Activated naive CD4-positive, alpha-beta T cell treated with anti-CD3 and anti-CD28 coated beads, Interleukin-2, amount 10 ng/mL, durations not matched to agents 5 hours and 36 hours (primary cell): Measurements from ENCODE around the gene PNMA1. TPM values are rescaled to one million over a fixed set of nuclear protein-coding genes. Genes with fewer than 3 reads are reported as not detected.

Experiments
- microRNA-seq: library from miRNA; unstranded; fragments of <30 nt; microRNA quantifications from one replicate; pipeline ENCODE4 v1.2.0, GENCODE V29; 2022; ENCODE audit warnings: borderline microRNAs expressed, borderline replicate concordance
- total RNA-seq, 2 experiments: library from RNA; stranded (reverse); gene quantifications; one replicate each; pipeline ENCODE4 v1.2.3, GENCODE V29; 2021

Gene PNMA1
- 10 to 100 TPM; 19.9 to 20.5 TPM for total RNA-seq

GRCh38 chr14:73713803-73714655 is at the start of gene PNMA1:
Gene PNMA1 (minus strand): TSS chr14:73714384. CDS start chr14:73713639, 745 bp downstream.

Small RNA genes within 50 kb of the gene (microRNA-seq; reads per million reads assigned to microRNA genes)
- not detected for gene MIR4505

Other genes starting within 250 kb of the PNMA1 start
- gene RIOX1, start 223.5 kb downstream of the PNMA1 start, total RNA-seq: 10 to 100 TPM; 20.4 to 20.8 TPM
- 1 to 10 TPM; 2.8 to 3.5 TPM for gene ACOT1, start 177.2 kb downstream of the PNMA1 start, total RNA-seq
- gene HEATR4, start 155.4 kb downstream of the PNMA1 start, total RNA-seq: under 1 TPM in 1 of 2 experiments, not detected in 1; 0.05 TPM
- 10 to 100 TPM; 11.9 to 12.0 TPM for gene ACOT2, start 145.2 kb downstream of the PNMA1 start, total RNA-seq
- 1 to 10 TPM in 1 of 2 experiments, under 1 TPM in 1; 0.86 to 1.1 TPM for gene ACOT4, start 122.5 kb downstream of the PNMA1 start, total RNA-seq
- not detected for gene ACOT6, start 101.9 kb downstream of the PNMA1 start, total RNA-seq
- gene DNAL1, start 69.4 kb downstream of the PNMA1 start, total RNA-seq: 1 to 10 TPM; 4.3 TPM
- gene PTGR2, start 137.4 kb upstream of the PNMA1 start, total RNA-seq: 1 to 10 TPM; 1.7 to 3.1 TPM
- 10 to 100 TPM; 42.2 to 45.0 TPM for gene ZNF410, start 172.5 kb upstream of the PNMA1 start, total RNA-seq
- gene FAM161B, start 235.7 kb upstream of the PNMA1 start, total RNA-seq: 1 to 10 TPM in 1 of 2 experiments, under 1 TPM in 1; 0.99 to 1.3 TPM
- gene COQ6, start 235.9 kb upstream of the PNMA1 start, total RNA-seq: 10 to 100 TPM; 16.3 to 16.5 TPM